Ovary (tissue), 3 donors: Measurements from ENCODE around the gene ESPN.
"Not testable (repeated sequence)": the region's sequence is repeated elsewhere in the genome, so short reads cannot be mapped to it uniquely, and the experiment has no call there.

Experiments
- POLR2A ChIP-seq: fragments of 450-650 bp; IDR thresholded peaks from one replicate; pipeline ENCODE4 v1.6.1; 2017; ENCODE audit warnings: antibody characterized with exemption, mild to moderate bottlenecking, moderate library complexity
- TF ChIP-seq, protein P1 (sequence below), 3 donors: fragments of 450-650 bp in 2 of 3; fragments of 200-600 bp in 1 of 3; IDR thresholded peaks; one replicate each; pipeline versions ENCODE4 v1.5.1 to v1.8.0; 2016 to 2022; ENCODE audit warnings: antibody characterized with exemption in 3 of 3, mild to moderate bottlenecking in 1 of 3
- donor health status: DM: no; HTN: no; CAD: no.

DNA sequence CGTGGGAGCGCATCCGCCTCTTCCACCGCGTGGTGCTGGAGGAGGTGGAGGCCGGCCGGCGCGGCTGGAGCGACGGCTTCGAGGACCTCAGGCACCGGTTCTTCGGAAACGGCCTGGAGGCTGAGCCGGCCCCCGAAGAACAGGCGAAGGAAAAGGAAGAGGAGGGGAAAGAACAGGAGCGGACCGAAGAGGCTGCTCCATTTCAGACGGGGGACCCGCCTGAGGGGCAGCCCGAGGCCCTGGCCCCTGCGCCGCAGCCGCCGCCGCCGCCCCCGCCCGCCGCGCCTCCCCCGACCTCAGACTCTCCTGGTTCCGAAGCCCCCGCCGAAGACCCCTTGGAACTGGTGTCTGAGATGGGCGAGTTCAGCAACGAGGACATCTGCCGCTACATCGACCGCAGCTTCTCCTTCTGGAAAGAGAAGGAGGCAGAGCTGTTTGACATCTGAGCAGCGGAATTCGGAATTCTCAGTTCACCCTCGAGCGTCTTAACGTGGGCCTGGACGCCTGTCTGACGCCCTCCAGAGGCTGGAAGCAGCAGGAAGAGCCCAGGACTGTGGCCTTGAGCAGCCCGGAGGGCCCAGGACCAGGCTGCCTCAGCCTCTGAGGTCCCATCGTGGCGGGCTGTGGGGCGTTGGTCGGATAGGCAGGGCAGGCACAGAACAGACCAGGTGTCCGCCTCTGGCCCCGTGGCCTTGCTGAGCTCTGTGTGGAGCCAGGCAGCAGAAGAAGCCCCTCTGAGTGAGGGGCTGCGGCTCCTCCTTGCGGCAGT lies 31.4 kb downstream of the ESPN start:
- TF ChIP-seq, protein P1, sequence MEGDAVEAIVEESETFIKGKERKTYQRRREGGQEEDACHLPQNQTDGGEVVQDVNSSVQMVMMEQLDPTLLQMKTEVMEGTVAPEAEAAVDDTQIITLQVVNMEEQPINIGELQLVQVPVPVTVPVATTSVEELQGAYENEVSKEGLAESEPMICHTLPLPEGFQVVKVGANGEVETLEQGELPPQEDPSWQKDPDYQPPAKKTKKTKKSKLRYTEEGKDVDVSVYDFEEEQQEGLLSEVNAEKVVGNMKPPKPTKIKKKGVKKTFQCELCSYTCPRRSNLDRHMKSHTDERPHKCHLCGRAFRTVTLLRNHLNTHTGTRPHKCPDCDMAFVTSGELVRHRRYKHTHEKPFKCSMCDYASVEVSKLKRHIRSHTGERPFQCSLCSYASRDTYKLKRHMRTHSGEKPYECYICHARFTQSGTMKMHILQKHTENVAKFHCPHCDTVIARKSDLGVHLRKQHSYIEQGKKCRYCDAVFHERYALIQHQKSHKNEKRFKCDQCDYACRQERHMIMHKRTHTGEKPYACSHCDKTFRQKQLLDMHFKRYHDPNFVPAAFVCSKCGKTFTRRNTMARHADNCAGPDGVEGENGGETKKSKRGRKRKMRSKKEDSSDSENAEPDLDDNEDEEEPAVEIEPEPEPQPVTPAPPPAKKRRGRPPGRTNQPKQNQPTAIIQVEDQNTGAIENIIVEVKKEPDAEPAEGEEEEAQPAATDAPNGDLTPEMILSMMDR (IDR thresholded peaks at IDR 0.05), result not testable (repeated sequence)
- TF ChIP-seq POLR2A, result not testable (repeated sequence)
